Keratinocyte (primary cell): Measurements from ENCODE around the gene GJB6.

Source experiments
- EZH2 ChIP-seq: IDR thresholded peaks from one replicate; pipeline ENCODE4 v1.6.1; 2012; ENCODE audit warnings: inconsistent platforms, mild to moderate bottlenecking, low read length, moderate library complexity
- TF ChIP-seq, protein P1 (sequence below), 3 experiments: IDR thresholded peaks in 1 of 3; conservative IDR thresholded peaks in 1 of 3; optimal IDR thresholded peaks in 1 of 3; 2 replicates in 2 of 3; 3 replicates in 1 of 3; pipeline versions ENCODE3 to v1.5.1; 2011; ENCODE audit warnings: low read length in 3 of 3, mild to moderate bottlenecking in 3 of 3, moderate library complexity in 2 of 3, control low read depth in 1 of 3, inconsistent platforms in 1 of 3; ENCODE audit not compliant: insufficient read depth in 2 of 3; ENCODE audit errors: extremely low read depth in 1 of 3

DNA sequence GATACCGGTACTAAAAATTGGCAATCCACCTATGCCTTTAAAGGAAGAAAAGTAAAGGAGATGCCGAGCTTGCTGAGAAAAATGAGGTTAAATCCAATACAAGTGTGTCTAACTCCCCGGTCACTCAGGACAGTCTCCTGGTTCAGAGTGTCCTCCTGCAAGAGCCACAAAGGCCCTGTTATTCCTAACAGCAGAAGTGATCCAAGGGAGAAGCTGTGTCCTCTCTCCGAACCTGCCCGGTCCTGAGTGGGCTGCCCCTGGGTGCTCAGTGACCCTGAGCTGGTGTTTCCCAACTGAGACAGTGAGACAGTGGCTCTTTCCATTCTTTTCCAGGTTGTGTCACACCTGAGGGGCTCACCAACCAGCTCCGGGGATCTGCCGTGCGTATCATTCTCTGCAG lies 4.8 kb downstream of the GJB6 start:
- TF ChIP-seq, protein P1, sequence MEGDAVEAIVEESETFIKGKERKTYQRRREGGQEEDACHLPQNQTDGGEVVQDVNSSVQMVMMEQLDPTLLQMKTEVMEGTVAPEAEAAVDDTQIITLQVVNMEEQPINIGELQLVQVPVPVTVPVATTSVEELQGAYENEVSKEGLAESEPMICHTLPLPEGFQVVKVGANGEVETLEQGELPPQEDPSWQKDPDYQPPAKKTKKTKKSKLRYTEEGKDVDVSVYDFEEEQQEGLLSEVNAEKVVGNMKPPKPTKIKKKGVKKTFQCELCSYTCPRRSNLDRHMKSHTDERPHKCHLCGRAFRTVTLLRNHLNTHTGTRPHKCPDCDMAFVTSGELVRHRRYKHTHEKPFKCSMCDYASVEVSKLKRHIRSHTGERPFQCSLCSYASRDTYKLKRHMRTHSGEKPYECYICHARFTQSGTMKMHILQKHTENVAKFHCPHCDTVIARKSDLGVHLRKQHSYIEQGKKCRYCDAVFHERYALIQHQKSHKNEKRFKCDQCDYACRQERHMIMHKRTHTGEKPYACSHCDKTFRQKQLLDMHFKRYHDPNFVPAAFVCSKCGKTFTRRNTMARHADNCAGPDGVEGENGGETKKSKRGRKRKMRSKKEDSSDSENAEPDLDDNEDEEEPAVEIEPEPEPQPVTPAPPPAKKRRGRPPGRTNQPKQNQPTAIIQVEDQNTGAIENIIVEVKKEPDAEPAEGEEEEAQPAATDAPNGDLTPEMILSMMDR (optimal IDR thresholded peaks at IDR 0.05 in 1 of 3, IDR thresholded peaks at IDR 0.05 in 1 of 3, conservative IDR thresholded peaks at IDR 0.05 in 1 of 3; ENCODE audit: extremely low read depth in 1 of 3, insufficient read depth in 2 of 3, low read length in 3 of 3), result no peak
- TF ChIP-seq EZH2, result no peak
